ENCODE measurements around the gene ZBTB26.
A peak's percentile ranks its signal among the peaks of the same experiment; 100 is the strongest.

Gene ZBTB26

GRCh38 chr9:122931226-122932121, at the start of gene ZBTB26:
TSS of gene ZBTB26 (minus strand) at chr9:122931512. CDS start at chr9:122919934, 11,578 bp downstream.
- peak; percentile 94 for DNase-seq

- DNase-seq = no peak
Observed at GRCh38 chr9:122978601-122979000, 47.3 kb upstream of the ZBTB26 start.

- DNase-seq = no peak
Observed at GRCh38 chr9:122975196-122975595, 43.9 kb upstream of the ZBTB26 start.

GRCh38 chr9:122961139-122961538, 29.8 kb upstream of the ZBTB26 start:
- DNase-seq = no peak

GRCh38 chr9:122955961-122956360, 24.6 kb upstream of the ZBTB26 start:
- no peak for DNase-seq

GRCh38 chr9:122954253-122954691, 23.0 kb upstream of the ZBTB26 start:
- no peak for DNase-seq

- DNase-seq = no peak
Observed at GRCh38 chr9:122951056-122951455, 19.7 kb upstream of the ZBTB26 start.

- DNase-seq = no peak
Observed at GRCh38 chr9:122950263-122950662, 19.0 kb upstream of the ZBTB26 start.

GRCh38 chr9:122949696-122950095, 18.4 kb upstream of the ZBTB26 start:
- DNase-seq = no peak

GRCh38 chr9:122948313-122948712, 17.0 kb upstream of the ZBTB26 start:
- no peak for DNase-seq

- DNase-seq = no peak
Observed at GRCh38 chr9:122946461-122947005, 15.2 kb upstream of the ZBTB26 start.

- no peak for DNase-seq
Observed at GRCh38 chr9:122944960-122945888, 13.9 kb upstream of the ZBTB26 start.

GRCh38 chr9:122941582-122942234, 10.4 kb upstream of the ZBTB26 start:
- no peak for DNase-seq

- peak; percentile 99 for DNase-seq
Observed at GRCh38 chr9:122940749-122941581, 9.7 kb upstream of the ZBTB26 start, which contains the start of gene RABGAP1. TSS of gene RABGAP1 (plus strand) at chr9:122941020. CDS start at chr9:122957060, 16,040 bp downstream.

GRCh38 chr9:122940454-122940748, 9.1 kb upstream of the ZBTB26 start:
- DNase-seq = no peak

GRCh38 chr9:122939601-122940000, 8.3 kb upstream of the ZBTB26 start:
- DNase-seq = no peak

GRCh38 chr9:122936883-122937282, 5.6 kb upstream of the ZBTB26 start:
- no peak for DNase-seq

GRCh38 chr9:122936464-122936863, 5.2 kb upstream of the ZBTB26 start:
- no peak for DNase-seq

- DNase-seq = no peak
Observed at GRCh38 chr9:122930541-122931225, 629 bp downstream of the ZBTB26 start.

- no peak for DNase-seq
Observed at GRCh38 chr9:122929796-122930354, 1.4 kb downstream of the ZBTB26 start.

GRCh38 chr9:122923947-122924346, 7.4 kb downstream of the ZBTB26 start:
- no peak for DNase-seq

Data from stimulated activated CD8-positive, alpha-beta memory T cell treated with anti-CD3 and anti-CD28 coated beads, Interleukin-4, amount 100 ng/mL, for 48 hours (primary cell).